Measurements from ENCODE around the gene TMEM184B. TPM values are rescaled to one million over a fixed set of nuclear protein-coding genes. Genes with fewer than 3 reads are reported as not detected.

Gene TMEM184B
- total and polyA plus RNA-seq, 2 of the 8 experiments (the other 6 are each of a cell fraction or from before 2014, with no cell fraction given): 41.6 to 81.0 TPM

- no peak for TF ChIP-seq HDAC2 (IDR thresholded peaks at IDR 0.05; ENCODE audit: borderline replicate concordance in 1 of 2, low read depth in 2 of 2, low read length in 2 of 2)
These were observed 42.4 kb upstream of the TMEM184B start (continued) for GRCh38 chr22:38314933-38315822.
